WTC11 (cell line): Measurements from ENCODE around the gene SLC38A6. TPM values are rescaled to one million over a fixed set of nuclear protein-coding genes. Genes with fewer than 3 reads are reported as not detected.

Experiments
- ATAC-seq: fragments of 200-7000 bp; cut with Tn5 transposase; 2 replicates; pipeline ENCODE4 v1.10.0; 2021; ENCODE audit warnings: mild to moderate bottlenecking, moderate library complexity
- CTCF ChIA-PET: fragments of 300-600 bp; sonication (Branson Sonifier 250); formaldehyde crosslinking; loops from one replicate; lab custom pipeline; 2021; ENCODE audit warnings: antibody characterized with exemption; lab: Charles Lee
- POLR2A ChIA-PET: fragments of 350-600 bp; sonication (Branson Sonifier 250); formaldehyde crosslinking; loops from one replicate; lab custom pipeline; 2021; ENCODE audit warnings: antibody characterized with exemption; lab: Charles Lee
- DNase-seq: peaks from one replicate; pipeline ENCODE4 v3.0.0; 2021; ENCODE audit warnings: low spot score
- H3K27ac Mint-ChIP-seq: 2 replicates; pipeline ENCODE4 v1.8.0; 2021; ENCODE audit warnings: mixed read lengths
- H3K27me3 Mint-ChIP-seq: 2 replicates; pipeline ENCODE4 v1.8.0; 2021; ENCODE audit warnings: low read depth, mild to moderate bottlenecking, moderate library complexity, mixed read lengths
- H3K36me3 Mint-ChIP-seq: 2 replicates; pipeline ENCODE4 v1.8.0; 2021; ENCODE audit warnings: mixed read lengths
- H3K4me1 Mint-ChIP-seq: 2 replicates; pipeline ENCODE4 v1.8.0; 2022; ENCODE audit warnings: mixed read lengths
- H3K4me3 Mint-ChIP-seq: 2 replicates; pipeline ENCODE4 v1.8.0; 2021; ENCODE audit warnings: mild to moderate bottlenecking, moderate library complexity, mixed read lengths
- H3K9me3 Mint-ChIP-seq: 2 replicates; pipeline ENCODE4 v1.8.0; 2021; ENCODE audit warnings: mixed read lengths
- ATF1 ChIP-seq: sonication (generic); formaldehyde crosslinking; IDR thresholded peaks from 2 replicates; pipeline ENCODE4 v1.8.1; 2023; ENCODE audit warnings: mild to moderate bottlenecking, moderate library complexity, missing genetic modification reagents
- CREB1 ChIP-seq: sonication (generic); formaldehyde crosslinking; IDR thresholded peaks from 2 replicates; pipeline ENCODE4 v1.8.0; 2023; ENCODE audit warnings: mild to moderate bottlenecking, missing genetic modification reagents
- ESRRA ChIP-seq: sonication (generic); formaldehyde crosslinking; IDR thresholded peaks from 2 replicates; pipeline ENCODE4 v1.8.1; 2022; ENCODE audit warnings: mild to moderate bottlenecking, missing genetic modification reagents, borderline replicate concordance
- GTF2I ChIP-seq: fragments of 250-450 bp; sonication (Bioruptor Pico); conservative IDR thresholded peaks from 2 replicates; pipeline ENCODE4 v1.4.0; 2021; ENCODE audit warnings: mild to moderate bottlenecking
- HMGA2 ChIP-seq: fragments of 250-450 bp; sonication (Bioruptor Pico); IDR thresholded peaks from 2 replicates; pipeline ENCODE4 v1.4.0; 2021; ENCODE audit warnings: mild to moderate bottlenecking, moderate library complexity
- IRF2 ChIP-seq: sonication (generic); formaldehyde crosslinking; IDR thresholded peaks from 2 replicates; pipeline ENCODE4 v1.8.0; 2022; ENCODE audit warnings: low read depth, missing genetic modification reagents, borderline replicate concordance
- NR3C1 ChIP-seq: sonication (generic); formaldehyde crosslinking; conservative IDR thresholded peaks from 2 replicates; pipeline ENCODE4 v1.8.1; 2023; ENCODE audit warnings: low read depth, mild to moderate bottlenecking, missing genetic modification reagents
- PREB ChIP-seq: sonication (generic); formaldehyde crosslinking; IDR thresholded peaks from 2 replicates; pipeline ENCODE4 v1.8.1; 2022; ENCODE audit warnings: mild to moderate bottlenecking, missing genetic modification reagents, moderate library complexity, borderline replicate concordance
- PRRX2 ChIP-seq: fragments of 250-450 bp; sonication (Bioruptor Pico); IDR thresholded peaks from 2 replicates; pipeline ENCODE4 v1.8.0; 2021; ENCODE audit warnings: mild to moderate bottlenecking
- RORB ChIP-seq: fragments of 250-450 bp; sonication (Bioruptor Pico); IDR thresholded peaks from 2 replicates; pipeline ENCODE4 v1.9.0; 2021; ENCODE audit warnings: mild to moderate bottlenecking
- STAT6 ChIP-seq: sonication (generic); formaldehyde crosslinking; conservative IDR thresholded peaks from 2 replicates; pipeline ENCODE4 v1.8.1; 2023; ENCODE audit warnings: mild to moderate bottlenecking, low read depth, missing genetic modification reagents, moderate library complexity
- USF2 ChIP-seq: sonication (generic); formaldehyde crosslinking; IDR thresholded peaks from 2 replicates; pipeline ENCODE4 v1.8.1; 2023; ENCODE audit warnings: mild to moderate bottlenecking, missing genetic modification reagents, moderate library complexity
- ZMAT4 ChIP-seq: fragments of 250-450 bp; sonication (Bioruptor Pico); IDR thresholded peaks from 2 replicates; pipeline ENCODE4 v1.9.0; 2021; ENCODE audit warnings: mild to moderate bottlenecking
- ZNF121 ChIP-seq: sonication (generic); formaldehyde crosslinking; IDR thresholded peaks from 2 replicates; pipeline ENCODE4 v1.8.0; 2023; ENCODE audit warnings: missing genetic modification reagents
- ZNF232 ChIP-seq: sonication (generic); formaldehyde crosslinking; IDR thresholded peaks from 2 replicates; pipeline ENCODE4 v1.8.0; 2022; ENCODE audit warnings: mild to moderate bottlenecking, missing genetic modification reagents
- ZNF263 ChIP-seq: sonication (generic); formaldehyde crosslinking; IDR thresholded peaks from 2 replicates; pipeline ENCODE4 v1.8.1; 2022; ENCODE audit warnings: low read depth, mild to moderate bottlenecking, moderate library complexity, missing genetic modification reagents
- ZNF416 ChIP-seq: fragments of 250-450 bp; sonication (Bioruptor Pico); IDR thresholded peaks from 2 replicates; pipeline ENCODE4 v1.9.0; 2021; ENCODE audit warnings: mild to moderate bottlenecking, inconsistent platforms
- ZNF671 ChIP-seq: fragments of 250-450 bp; sonication (Bioruptor Pico); IDR thresholded peaks from 2 replicates; pipeline ENCODE4 v1.8.0; 2021; ENCODE audit warnings: mild to moderate bottlenecking
- total RNA-seq: library from RNA; stranded (reverse); gene quantifications from 3 replicates; pipeline ENCODE4 v1.2.3, GENCODE V29; 2021
- TF ChIP-seq, protein P1 (sequence below): sonication (generic); formaldehyde crosslinking; IDR thresholded peaks from 2 replicates; pipeline ENCODE4 v1.8.1; 2023; ENCODE audit warnings: mild to moderate bottlenecking, missing genetic modification reagents, moderate library complexity
- TF ChIP-seq, protein P2 (sequence below): fragments of 250-450 bp; sonication (Bioruptor Pico); IDR thresholded peaks from 2 replicates; pipeline ENCODE4 v1.9.0; 2021; ENCODE audit warnings: mild to moderate bottlenecking
- TF ChIP-seq, protein P3 (sequence below): sonication (generic); formaldehyde crosslinking; IDR thresholded peaks from 2 replicates; pipeline ENCODE4 v1.8.1; 2023; ENCODE audit warnings: mild to moderate bottlenecking, moderate library complexity, missing genetic modification reagents
- TF ChIP-seq, protein P4 (sequence below): sonication (generic); formaldehyde crosslinking; IDR thresholded peaks from 2 replicates; pipeline ENCODE4 v1.8.1; 2023; ENCODE audit warnings: mild to moderate bottlenecking, missing genetic modification reagents

The SLC38A6 gene
- total RNA-seq, 1 experiment from 2014 or later: 8.7 TPM

- ChIA-PET POLR2A (no interaction called here), CTCF (no interaction called here)
- no peak overlapping the region for H3K27ac Mint-ChIP-seq
- H3K27me3 Mint-ChIP-seq: no peaks in the 10 kb centered on the region
- peaks cover 34% of the 10 kb centered on the region for H3K9me3 Mint-ChIP-seq
- peaks cover 45% of the 10 kb centered on the region for H3K36me3 Mint-ChIP-seq
- ATAC-seq: no peak
- TF ChIP-seq ZNF671 (no peak), ESRRA (CRISPR knock-in tag) (no peak), HMGA2 (CRISPR knock-in tag) (no peak), RORB (CRISPR knock-in tag) (no peak), GTF2I (CRISPR knock-in tag) (no peak), ZNF121 (CRISPR knock-in tag) (no peak), STAT6 (CRISPR knock-in tag) (no peak), ZNF263 (CRISPR knock-in tag) (no peak), NR3C1 (CRISPR knock-in tag) (no peak), ZNF232 (CRISPR knock-in tag) (no peak), ZNF416 (CRISPR knock-in tag) (no peak), USF2 (CRISPR knock-in tag) (no peak)
- TF ChIP-seq, protein P1, sequence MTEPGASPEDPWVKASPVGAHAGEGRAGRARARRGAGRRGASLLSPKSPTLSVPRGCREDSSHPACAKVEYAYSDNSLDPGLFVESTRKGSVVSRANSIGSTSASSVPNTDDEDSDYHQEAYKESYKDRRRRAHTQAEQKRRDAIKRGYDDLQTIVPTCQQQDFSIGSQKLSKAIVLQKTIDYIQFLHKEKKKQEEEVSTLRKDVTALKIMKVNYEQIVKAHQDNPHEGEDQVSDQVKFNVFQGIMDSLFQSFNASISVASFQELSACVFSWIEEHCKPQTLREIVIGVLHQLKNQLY (CRISPR knock-in tag): no peak
- TF ChIP-seq, protein P2, sequence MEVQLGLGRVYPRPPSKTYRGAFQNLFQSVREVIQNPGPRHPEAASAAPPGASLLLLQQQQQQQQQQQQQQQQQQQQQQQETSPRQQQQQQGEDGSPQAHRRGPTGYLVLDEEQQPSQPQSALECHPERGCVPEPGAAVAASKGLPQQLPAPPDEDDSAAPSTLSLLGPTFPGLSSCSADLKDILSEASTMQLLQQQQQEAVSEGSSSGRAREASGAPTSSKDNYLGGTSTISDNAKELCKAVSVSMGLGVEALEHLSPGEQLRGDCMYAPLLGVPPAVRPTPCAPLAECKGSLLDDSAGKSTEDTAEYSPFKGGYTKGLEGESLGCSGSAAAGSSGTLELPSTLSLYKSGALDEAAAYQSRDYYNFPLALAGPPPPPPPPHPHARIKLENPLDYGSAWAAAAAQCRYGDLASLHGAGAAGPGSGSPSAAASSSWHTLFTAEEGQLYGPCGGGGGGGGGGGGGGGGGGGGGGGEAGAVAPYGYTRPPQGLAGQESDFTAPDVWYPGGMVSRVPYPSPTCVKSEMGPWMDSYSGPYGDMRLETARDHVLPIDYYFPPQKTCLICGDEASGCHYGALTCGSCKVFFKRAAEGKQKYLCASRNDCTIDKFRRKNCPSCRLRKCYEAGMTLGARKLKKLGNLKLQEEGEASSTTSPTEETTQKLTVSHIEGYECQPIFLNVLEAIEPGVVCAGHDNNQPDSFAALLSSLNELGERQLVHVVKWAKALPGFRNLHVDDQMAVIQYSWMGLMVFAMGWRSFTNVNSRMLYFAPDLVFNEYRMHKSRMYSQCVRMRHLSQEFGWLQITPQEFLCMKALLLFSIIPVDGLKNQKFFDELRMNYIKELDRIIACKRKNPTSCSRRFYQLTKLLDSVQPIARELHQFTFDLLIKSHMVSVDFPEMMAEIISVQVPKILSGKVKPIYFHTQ: no peak
- TF ChIP-seq, protein P3, sequence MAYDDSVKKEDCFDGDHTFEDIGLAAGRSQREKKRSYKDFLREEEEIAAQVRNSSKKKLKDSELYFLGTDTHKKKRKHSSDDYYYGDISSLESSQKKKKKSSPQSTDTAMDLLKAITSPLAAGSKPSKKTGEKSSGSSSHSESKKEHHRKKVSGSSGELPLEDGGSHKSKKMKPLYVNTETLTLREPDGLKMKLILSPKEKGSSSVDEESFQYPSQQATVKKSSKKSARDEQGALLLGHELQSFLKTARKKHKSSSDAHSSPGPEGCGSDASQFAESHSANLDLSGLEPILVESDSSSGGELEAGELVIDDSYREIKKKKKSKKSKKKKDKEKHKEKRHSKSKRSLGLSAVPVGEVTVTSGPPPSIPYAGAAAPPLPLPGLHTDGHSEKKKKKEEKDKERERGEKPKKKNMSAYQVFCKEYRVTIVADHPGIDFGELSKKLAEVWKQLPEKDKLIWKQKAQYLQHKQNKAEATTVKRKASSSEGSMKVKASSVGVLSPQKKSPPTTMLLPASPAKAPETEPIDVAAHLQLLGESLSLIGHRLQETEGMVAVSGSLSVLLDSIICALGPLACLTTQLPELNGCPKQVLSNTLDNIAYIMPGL: no peak
- TF ChIP-seq, protein P4, sequence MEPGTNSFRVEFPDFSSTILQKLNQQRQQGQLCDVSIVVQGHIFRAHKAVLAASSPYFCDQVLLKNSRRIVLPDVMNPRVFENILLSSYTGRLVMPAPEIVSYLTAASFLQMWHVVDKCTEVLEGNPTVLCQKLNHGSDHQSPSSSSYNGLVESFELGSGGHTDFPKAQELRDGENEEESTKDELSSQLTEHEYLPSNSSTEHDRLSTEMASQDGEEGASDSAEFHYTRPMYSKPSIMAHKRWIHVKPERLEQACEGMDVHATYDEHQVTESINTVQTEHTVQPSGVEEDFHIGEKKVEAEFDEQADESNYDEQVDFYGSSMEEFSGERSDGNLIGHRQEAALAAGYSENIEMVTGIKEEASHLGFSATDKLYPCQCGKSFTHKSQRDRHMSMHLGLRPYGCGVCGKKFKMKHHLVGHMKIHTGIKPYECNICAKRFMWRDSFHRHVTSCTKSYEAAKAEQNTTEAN (CRISPR knock-in tag): no peak
- DNase-seq: no peak
- H3K4me1 Mint-ChIP-seq: no peaks in the 10 kb centered on the region
- no peak overlapping the region for H3K4me3 Mint-ChIP-seq
These were observed 24.8 kb upstream of the SLC38A6 start for GRCh38 chr14:60956202-60956601.

DNA sequence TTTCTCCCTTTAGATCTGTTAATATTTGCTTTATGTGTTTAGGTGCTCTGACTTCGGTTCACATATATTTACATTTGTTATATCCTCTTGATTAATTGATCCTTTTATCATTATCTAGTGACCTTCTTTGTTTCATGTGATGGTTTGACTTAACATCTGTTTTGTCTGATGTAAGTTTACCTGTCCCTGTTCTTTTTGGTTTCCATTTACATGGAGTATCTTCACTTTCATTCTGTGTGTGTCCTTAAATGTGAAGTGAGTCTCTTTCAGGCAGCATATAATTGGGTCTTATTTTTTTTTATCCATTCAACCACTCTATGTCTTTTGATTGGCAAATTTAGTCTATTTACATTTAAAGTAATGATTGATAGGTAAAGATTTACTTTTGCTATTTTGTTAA is 24.4 kb upstream of the SLC38A6 start:
- ChIA-PET POLR2A (no interaction called here), CTCF (no interaction called here)
- Mint-ChIP-seq H3K9me3 (peaks cover 34% of the 10 kb centered on the region), H3K36me3 (peaks cover 45% of the 10 kb centered on the region), H3K4me3 (no peak overlapping the region), H3K27ac (no peak overlapping the region), H3K4me1 (no peaks in the 10 kb centered on the region), H3K27me3 (no peaks in the 10 kb centered on the region)
- no peak for ATAC-seq
- no peak for DNase-seq
- TF ChIP-seq IRF2 (CRISPR knock-in tag) (no peak), ATF1 (CRISPR knock-in tag) (no peak), ZMAT4 (CRISPR knock-in tag) (no peak), STAT6 (CRISPR knock-in tag) (no peak), ZNF416 (CRISPR knock-in tag) (no peak), GTF2I (CRISPR knock-in tag) (no peak), PRRX2 (no peak), CREB1 (no peak), PREB (no peak)
